ENCODE measurements around the gene LRTM1.

LRTM1 gene

DNA sequence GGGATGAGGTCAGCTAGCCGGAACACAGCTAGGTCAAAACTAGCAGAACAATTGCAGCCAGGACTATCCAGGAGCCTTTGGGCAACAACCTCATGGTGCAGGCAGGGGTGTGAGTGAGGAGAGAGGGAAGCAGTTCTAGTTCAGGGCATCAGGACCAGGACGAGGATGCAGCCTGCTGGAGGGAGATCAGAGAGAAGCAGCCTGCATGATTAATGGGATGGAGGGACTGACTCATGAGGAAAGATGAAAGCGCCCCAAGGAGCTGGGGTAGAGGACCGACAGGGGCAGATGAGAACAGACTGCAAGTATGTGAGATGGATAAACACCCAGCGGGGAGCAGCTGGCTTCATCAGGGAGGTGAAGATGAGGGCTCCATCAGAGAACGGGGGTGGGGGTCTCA, 37.9 kb upstream of the LRTM1 start:
- TF ChIP-seq, protein P1, sequence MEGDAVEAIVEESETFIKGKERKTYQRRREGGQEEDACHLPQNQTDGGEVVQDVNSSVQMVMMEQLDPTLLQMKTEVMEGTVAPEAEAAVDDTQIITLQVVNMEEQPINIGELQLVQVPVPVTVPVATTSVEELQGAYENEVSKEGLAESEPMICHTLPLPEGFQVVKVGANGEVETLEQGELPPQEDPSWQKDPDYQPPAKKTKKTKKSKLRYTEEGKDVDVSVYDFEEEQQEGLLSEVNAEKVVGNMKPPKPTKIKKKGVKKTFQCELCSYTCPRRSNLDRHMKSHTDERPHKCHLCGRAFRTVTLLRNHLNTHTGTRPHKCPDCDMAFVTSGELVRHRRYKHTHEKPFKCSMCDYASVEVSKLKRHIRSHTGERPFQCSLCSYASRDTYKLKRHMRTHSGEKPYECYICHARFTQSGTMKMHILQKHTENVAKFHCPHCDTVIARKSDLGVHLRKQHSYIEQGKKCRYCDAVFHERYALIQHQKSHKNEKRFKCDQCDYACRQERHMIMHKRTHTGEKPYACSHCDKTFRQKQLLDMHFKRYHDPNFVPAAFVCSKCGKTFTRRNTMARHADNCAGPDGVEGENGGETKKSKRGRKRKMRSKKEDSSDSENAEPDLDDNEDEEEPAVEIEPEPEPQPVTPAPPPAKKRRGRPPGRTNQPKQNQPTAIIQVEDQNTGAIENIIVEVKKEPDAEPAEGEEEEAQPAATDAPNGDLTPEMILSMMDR (IDR thresholded peaks at IDR 0.05), result no peak

DNA sequence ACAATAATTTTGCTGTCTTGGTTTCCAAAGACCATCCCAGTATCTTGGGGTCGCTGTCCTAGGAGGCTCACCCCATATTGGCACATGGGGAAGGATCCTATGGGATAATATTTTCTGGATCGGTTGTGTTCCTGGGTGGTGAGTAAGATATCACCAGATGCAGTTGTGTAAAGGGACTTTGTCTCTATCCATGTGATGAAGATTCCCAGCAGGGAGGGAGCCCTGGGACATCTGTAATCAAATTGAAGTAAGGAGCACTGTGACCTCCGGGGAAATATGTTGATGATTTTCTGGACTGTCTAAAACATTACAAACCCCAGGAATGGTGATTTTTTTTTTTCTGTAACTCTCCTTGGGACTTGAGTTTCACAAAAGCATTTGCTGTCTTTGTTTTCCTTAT, 36.2 kb upstream of the LRTM1 start:
- TF ChIP-seq, protein P1 (IDR thresholded peaks at IDR 0.05), result no peak

GRCh38 chr3:54963641-54964040, 35.8 kb upstream of the LRTM1 start:
- TF ChIP-seq, protein P1 (IDR thresholded peaks at IDR 0.05), result no peak

DNA sequence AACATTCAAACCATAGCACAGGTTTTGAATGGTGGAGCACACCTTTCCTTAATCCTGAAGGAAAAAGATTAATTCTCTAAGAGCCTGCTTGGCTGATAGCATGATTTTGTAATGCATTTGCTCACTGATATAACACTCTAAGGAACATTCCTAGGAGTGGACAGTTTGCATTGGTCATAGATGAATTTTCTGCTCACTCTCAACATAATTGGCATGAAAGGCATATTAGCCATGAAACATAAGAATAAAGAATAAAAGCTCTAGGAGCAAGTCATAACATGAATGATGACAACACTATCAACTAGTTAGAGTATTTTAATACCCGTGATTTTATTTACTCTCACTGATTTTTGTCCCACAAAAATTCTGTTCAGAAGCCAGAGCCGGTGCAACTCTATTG, 34.3 kb upstream of the LRTM1 start:
- TF ChIP-seq, protein P1 (IDR thresholded peaks at IDR 0.05), result no peak

DNA sequence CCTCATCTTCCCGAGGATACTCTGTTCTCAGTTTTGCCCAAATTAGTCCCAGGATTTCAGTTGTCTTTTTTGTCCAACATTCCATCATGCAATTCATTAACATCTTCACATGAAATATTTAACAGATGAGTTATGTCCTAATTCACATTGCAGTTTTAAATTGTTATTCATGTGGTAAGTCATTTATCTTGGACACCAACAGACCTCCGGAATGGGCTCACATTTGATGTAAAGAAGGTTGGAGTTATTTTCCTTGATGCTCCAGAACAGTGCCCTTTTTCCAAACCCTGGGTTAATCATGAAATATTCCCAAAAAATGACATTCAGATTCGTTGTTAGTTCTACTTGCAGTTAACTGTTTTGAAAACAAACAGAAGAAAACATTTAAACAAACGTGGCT, 32.8 kb upstream of the LRTM1 start:
- TF ChIP-seq, protein P1 (IDR thresholded peaks at IDR 0.05), result no peak

- TF ChIP-seq, protein P1 (IDR thresholded peaks at IDR 0.05), result no peak
Measured at GRCh38 chr3:54960082-54960481, 32.2 kb upstream of the LRTM1 start.

DNA sequence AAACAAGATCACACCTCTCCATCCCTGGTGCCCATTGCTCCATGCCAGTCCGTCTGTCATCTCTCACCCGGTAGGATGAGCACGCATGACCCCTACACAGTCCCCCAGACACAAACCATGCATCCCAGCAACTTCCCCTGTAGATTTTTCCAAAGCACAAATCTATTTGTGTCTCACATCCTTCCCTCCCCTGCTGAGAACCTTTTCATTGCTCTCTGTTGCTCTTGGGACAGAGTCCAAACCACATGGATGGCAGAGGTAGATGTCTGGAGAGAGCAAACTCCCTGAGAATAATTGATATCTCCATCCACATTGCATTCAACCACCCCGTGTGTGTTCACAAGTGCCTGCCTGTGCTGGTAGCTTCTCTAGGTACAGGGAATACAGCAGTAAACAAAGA, 29.9 kb upstream of the LRTM1 start:
- TF ChIP-seq, protein P1 (IDR thresholded peaks at IDR 0.05), result no peak

DNA sequence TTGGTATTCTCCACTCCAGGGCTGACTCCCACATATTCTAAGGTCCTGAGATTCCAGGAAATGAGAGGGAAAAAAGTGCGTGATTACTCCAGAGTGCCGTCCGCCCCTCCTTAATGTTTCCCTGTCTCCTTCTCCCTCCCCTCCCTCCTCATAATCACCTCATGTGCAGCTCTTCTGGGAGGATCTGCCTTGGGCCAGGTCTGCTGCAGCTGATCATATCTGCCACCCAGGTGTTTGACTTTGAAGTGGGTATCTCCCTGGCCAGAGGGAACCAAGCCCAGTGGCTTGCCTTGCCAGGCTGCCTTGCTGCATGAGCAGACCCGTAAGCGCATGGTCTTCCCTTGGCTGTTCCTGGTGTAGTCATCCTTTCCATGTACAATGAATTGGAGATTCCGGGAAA, 28.1 kb upstream of the LRTM1 start:
- TF ChIP-seq, protein P1 (IDR thresholded peaks at IDR 0.05), result no peak

Data from LNCAP (cell line).